HG03025 (cell line): ENCODE measurements around the gene HMGN1.

Experiments used
- ATAC-seq: cut with Tn5 transposase; IDR thresholded peaks from one replicate; pipeline ENCODE4 v1.9.1; 2021; ENCODE audit warnings: mild to moderate bottlenecking, moderate library complexity; ENCODE audit not compliant: unreplicated experiment, low FRiP score

Gene HMGN1

GRCh38 chr21:39312112-39313041 lies 36.5 kb downstream of the HMGN1 start:
- peak; percentile 63 for ATAC-seq

DNA sequence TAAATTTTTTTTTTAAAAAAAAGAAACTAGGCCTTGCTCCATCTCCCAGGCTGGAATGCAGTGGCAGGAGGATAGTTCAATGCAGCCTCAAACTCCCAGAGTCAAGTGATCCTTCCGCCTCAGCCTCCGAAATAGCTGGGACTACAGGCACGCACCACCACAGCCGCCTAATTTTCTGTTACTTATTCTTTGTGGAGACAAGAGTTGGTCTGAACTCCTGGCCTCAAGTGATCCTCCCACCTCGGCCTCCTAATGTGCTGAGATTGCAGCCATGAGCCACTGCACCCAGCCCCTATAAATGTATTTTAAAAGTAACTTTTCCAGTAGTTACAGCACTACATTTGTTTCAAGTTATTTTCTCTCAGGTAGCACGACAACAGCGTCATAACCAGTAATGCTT lies 37.7 kb downstream of the HMGN1 start:
- no peak for ATAC-seq

DNA sequence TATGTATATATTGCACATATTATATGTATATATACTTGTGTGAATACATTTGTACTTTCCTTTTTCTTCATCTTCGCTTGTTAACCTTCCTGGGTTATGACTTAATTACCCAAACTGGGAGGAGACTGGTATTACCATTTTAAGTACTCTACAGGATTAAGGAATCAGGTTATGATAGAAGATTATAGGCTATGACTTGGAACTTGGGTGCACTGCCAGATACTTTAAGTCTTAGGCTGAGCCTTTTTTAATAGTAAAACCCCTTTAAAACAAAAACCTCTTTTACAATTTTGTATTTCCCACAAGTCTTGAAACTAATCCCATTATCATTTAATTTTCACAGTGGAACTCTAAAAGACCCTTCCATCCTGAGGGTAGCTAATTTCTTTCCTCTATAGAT lies 41.4 kb downstream of the HMGN1 start:
- ATAC-seq, result no peak

DNA sequence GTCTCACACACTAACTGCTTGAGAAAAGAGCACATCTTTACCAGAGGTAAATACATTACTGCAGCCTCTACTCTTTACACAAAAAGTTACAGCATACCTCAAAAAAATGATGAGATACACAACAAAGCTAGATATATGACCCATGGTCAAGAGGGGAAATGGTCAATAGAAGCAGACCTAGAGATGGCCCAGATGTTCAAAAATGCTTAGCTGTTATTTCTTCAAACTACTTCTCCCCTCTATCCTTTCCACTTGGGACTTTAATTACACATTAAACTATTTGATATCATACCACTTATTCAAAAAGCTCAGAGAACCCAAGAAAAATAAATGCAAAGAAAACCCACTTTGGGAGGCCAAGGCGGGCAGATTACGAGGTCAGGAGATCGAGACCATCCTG lies 48.3 kb downstream of the HMGN1 start:
- ATAC-seq, result no peak

DNA sequence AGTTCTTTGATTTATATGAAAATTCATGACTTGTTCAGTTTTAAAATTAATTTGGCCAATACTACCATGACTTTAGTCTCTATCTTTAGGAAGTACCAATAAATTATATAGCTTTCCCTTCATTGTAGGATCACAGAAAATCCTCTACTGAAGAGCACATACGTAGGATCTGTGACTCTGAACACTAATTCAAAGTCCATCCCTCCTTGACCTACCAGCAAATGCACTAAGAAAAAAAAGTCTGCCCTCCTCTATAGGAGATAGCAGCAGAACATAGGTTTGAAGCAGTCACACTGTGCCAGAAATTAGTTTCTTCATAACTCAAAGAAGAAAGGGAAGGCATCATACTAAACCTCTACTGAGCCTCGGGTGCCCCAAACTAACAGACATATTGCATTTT lies 52.0 kb downstream of the HMGN1 start:
- ATAC-seq, result no peak
